Activated CD4-positive, CD25-positive, alpha-beta regulatory T cell treated with anti-CD3 and anti-CD28 coated beads, Interleukin-2, amount 50 U/mL, for 72 hours (primary cell): ENCODE results near the gene PLA1A.

ENCODE experiments used
- DNase-seq: peaks from one replicate; pipeline ENCODE4 v3.0.0; 2021

PLA1A gene

DNA sequence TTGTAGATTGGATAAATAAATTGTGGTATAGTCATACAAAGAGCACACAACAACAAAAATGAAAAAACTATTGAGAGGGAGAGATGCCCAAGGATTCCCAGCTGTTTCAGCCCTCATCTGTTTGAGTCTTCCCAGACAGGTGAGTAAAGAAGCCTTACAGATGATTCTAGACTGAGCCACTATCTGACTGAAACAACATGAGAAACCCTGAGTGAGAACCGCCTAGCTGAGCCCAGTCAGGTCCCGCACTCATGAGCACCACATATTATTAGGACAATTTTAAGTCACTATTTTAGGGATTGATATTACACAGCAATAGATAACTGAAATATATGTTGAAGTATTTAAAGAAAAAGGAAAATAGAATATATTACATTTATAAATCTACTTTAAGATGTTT lies 43.7 kb downstream of the PLA1A start:
- DNase-seq: no peak

DNA sequence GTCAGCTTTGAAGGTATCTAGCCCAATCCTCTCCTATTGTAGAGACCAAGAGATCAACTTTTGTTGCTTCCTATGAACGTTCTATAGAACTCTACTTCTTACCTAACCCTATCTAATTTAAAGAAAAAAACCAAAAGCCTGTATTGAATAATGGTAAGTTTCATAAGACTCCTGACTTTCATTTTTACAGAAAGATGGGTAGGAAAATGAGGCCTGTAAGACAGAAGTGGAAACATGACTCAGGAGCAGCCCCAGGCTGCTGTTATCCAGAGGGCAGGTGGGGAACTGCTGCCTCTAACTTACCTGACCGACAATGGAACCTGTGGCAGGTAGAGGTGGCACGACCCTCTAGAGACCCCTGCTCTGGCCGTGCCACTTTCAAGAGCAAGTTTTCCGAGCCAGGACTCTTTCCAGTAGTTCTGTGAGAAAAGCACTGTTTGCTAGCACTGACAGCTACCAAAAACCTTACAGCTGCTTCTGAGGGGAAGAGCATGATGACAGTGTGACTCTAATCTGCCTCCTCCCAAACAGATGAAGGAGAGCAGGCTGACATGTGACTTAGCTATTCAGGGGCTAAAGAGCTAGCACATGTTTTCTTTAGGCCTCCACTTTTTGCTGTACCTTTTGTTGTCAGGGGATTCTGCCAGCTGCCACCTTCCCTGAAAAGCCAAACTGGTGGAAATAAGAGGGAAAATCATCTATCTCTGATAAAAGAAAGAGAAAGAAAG lies 45.2 kb downstream of the PLA1A start:
- no peak for DNase-seq

DNA sequence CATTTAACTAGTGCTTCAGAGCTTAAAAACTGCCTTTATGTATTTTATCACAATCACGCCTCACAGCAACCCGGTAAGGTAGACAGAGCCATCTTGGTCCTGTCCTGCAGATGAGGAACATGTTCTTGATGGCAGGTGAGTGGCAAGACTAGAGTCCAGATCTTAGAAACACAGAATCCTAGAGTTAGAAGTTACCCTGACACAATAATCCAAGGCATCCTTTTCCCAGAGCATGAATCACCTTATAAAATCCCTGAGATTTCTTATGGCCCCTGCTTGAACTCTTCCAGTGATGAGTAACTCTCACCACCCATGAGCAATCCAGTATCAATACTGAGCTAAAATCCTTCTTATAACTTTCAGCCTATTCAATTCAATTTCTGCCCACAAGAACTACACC lies 45.8 kb downstream of the PLA1A start:
- DNase-seq: no peak

DNA sequence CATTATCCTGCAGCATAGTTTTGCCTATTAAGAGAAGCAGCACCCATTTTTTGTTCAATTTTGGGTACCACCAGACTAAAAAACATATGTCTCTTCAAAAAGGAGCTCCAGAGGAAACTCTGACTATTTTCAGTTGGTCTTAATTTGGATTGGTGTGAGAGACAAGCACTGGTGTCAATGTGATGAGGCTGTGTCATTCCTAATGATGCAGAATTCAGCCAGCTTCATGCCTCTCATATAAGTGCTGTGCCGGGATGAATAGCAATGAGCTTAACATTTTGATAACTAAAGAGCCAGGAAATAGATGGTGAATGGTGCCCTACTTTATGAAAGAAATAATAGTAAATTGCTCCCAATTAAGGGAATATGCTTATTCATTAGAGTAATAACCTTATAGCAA lies 46.8 kb downstream of the PLA1A start:
- no peak for DNase-seq

DNA sequence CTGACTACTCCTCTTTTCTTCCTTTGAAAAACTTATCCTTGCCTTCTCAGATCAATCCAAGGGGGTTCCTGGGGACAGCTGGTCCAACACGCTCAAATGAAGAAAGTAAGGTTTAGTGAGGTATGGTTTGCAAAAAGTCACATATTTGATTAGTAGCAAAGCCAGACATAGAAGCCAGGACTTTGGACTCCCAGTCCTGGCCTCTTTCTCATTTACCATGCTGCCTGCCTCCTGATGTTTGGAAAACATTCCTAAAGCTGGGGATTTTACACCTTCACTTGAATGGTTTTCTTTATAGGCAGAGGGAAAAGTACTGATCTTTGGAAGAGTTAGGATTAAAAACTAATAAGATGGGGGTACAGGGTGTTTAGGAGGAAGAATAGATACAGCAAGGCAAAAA lies 48.1 kb downstream of the PLA1A start:
- DNase-seq: no peak

DNA sequence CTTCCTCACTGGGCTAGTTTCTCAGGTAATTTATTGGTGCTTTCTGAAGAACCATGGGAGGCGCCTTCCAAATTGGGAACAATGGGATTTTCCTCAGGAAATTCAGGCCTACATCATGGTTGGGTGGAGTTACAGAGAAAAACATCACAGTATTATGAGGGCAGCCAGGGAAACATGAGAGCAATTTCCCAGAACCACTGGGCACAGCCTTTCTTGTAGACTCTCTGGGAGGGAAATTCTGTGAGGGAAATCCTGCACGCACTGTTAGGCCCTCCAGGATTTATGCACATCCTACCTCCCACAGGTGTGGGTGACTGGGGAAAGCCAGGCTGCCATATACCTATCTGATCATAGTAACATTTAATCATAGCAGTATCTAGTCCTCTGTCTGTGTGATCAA lies 49.5 kb downstream of the PLA1A start:
- no peak for DNase-seq

DNA sequence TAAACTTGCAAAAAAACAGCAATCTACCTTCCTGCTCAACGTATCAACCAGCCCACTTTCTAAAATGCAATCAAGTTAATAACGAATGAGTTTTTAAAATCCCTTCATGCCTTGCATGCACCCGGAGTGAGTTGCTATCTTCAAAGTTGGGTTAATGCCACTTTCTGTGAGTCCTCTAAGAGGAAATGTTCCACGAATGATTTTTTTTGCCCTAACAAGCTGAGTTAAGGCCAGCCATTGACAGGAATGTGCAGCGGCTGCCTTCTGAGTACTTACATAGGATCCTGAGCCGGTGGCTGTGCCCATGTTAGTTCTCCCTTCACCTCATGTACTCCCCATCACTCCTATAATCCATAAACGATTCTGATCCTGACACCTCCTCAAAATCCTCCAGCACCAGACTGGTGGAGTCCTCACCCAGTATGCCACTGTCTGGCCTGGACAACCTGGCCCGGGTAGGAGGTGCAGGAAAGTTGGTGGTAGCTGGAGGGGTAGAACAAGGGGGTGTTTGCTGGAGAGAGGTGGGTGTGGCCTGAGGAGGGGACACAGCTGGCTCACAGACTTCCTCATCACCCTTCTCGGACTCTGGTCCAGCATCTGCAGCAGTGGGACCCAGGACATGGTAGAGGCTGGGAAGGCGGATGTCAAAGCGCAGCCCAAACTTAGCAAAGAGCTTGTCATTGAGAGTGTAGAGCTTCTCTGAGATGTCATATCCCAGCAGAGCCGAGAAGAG lies 50.3 kb downstream of the PLA1A start:
- no peak for DNase-seq

DNA sequence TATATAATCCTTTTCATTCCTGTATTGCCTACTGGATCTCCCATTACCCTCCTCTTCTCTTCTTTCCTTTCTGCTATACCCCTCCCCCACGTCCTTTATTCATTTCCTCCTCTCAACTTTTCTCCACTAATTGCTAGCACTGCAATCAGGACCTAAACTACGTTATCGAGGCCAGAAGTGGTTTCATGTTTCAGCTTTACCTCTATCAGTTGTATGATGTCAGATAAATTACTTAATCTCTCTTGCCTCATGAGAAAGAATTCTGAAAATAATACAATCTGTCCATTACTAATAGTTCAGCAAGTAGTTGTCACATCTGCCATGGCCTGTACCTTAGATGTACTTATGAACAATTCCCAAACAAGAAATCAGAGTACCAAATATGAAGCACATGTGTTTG lies 52.1 kb downstream of the PLA1A start:
- no peak for DNase-seq

DNA sequence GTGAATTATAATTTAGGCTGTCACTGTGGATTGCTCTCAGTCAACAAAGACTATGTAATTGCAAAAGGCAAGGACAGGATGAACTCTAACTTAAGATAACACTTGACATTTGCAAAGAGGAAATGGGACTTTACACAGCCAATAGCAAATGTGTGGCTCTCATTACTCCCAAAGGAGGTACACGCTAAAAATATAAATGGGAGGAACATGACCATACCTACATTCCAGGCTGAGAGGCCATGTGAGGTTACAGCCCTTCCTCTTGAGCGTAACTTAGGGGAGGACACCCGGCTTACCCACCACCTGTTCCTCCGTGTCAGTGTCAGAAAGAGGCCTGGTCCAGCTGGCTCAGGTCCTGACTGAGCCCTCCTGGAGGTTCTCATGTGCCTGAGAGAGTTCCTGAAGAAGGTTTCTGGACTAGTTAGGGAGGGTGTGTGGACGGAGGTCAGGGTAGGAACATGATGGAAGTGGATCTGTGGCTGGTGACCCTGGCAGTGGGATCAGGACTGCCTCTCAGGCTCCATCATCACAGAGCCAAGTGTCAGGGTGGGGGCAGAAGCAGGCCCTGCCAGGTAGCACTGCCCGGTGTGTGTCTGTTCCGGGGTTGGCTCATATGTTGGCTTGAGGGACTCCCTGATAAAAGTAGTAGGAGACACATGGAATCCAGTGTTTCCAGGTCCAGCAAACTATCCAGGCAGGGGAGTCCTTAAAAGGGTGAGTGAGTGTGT lies 54.8 kb downstream of the PLA1A start:
- DNase-seq: no peak

DNA sequence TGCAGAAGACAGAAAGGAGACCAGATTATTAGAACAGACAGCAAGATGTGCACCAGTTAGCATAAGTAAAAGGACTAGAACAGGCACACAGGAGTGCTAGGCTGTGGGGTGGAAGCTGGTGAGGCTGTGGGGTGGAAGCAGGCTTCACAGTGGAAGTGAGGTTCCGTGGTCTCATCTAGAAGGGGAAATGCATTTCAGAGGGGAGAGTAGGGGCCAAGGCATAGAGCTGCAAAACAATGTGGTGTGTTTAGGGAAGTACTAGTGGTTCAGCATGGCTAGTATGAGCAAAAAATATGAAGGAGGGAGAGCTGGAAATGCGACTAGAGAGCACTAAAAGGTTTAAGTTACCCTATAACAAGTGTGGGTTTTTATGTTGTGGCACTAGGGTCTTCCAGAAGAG lies 56.2 kb downstream of the PLA1A start:
- DNase-seq: no peak

DNA sequence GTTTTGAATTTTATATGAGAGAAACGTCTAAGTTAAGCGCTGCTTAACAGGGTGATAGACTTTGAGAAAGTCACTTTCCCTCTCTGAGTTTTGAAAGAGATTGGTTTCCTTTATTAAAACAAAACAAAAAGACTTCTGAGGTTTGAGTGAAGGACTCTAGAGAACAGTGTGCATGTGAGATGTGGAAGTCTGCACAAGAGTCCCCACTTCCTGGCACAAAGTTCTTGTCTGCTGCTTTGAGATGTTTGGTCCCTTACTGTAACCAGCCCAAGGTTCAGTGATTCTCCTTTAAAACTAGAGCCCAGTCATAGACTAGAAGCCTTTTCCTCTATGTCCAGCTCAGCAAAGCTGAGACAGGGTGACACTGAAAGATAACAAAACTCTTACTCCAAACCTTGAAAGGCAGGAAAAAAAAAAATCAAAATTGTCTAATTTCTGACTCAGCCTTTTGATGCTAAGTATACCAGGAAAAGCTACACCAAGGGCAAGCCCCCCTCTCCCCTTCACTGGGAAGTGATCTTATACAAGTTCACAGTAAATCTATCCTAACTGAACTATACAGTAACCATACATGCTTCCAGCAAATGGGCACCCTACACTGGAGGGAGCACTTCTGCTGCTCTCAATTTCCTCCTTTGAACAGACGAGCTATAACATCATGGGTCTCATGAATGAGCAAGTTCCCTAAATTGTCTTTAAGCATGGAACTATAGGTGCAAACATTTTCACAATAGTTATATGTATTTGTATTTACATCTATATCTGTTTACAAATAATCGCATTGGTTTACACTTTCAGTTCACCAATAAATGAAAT lies 60.4 kb downstream of the PLA1A start:
- no peak for DNase-seq

DNA sequence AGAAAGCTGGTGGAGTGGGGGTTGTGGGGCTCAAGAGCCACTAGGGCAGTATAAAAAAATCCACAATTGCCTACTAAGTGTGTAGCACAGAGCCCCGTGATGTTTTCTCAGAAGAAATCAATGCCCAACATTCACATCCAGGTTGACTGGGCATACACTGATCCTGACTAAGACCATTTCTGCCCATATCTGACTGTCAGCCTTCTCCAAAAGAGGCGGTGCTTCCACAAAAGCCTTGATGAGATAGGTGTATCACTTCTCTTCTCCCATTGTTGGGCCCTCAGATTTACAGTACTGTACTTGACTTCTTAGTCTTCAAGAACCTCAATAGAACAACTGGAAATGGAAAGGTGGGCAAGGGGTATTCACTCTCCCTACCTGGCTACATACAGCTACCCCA lies 61.3 kb downstream of the PLA1A start:
- DNase-seq: no peak

DNA sequence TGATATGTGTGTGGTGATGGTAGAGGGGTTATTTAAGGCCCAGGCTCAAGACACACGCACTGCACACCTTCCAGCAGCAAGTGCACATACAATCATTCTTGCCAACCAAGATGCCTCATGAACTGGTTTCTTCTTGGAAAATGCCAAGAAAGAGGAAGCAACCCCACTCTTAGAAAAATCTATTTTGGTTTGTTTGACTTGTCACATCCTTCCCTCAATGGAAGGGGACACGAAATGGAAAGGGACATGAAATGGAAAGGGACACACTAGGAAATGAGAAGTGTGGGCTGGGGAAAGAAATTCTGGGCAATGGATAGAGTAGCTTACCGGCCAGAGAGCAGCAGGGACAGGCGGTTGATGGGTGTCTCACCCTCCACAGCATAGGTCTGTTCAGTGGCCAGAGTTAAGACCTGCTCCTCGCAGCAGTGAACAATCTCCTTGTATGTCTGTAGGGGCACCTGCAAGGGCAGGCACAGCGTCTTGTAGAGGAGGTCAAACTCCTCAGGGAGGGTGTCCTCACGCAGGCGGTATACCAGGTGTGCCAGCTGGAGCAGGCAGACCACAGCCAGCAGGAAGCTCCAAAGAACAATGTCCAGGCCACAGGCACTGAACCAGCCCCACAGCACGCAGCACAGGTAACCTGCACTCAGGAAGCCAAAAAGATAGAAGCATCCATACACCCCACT lies 62.1 kb downstream of the PLA1A start:
- no peak for DNase-seq

DNA sequence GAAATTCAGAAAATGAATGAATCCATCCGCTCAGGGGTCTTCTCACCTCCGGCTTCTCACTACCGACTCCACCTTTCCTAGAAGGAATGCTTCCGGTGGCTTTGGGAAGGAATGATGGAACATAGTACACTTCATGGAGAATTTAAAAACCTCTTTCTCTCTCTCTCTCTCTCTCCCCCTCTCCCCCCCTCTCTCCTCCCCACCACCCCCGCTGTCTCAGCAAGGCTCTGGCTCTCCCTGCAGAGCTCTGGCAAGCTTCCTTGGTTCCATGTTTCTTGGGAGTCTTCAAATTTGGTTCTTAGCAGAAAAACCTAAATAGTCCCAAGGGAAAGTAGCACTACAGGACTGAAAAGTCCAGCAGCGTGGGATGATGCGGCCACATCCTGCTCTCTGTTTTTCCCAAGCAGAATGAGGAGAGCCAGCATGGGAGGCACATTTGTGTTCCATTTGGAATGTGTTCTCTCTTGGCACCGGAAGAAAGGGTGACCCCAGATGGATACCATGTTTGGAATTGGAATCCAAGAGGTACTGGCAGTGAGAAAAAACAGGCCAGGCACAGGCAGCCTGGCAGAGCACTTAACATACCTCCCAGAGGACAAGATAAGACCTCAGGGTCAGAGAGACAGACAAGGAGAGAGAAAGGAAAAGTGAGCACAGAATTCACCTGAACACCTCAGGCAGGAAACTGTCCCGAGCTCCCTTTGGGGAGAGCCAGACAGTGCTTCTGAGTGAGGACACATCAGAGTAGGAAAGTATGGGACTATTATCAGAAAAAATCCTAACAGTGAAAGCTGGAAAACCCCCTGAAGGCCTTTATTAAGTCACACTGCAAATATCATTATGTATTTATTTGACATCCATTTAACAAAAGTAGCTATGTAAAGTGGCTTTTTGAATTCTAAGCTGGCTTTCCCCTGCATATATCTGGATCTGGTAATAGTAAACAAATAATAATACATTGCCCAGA lies 63.1 kb downstream of the PLA1A start, which contains the start of gene POPDC2:
TSS of gene POPDC2 (minus strand) at position 116 of the 967 bp plus-strand sequence. CDS start 166 bp downstream, outside the sequence.
- DNase-seq: no peak

DNA sequence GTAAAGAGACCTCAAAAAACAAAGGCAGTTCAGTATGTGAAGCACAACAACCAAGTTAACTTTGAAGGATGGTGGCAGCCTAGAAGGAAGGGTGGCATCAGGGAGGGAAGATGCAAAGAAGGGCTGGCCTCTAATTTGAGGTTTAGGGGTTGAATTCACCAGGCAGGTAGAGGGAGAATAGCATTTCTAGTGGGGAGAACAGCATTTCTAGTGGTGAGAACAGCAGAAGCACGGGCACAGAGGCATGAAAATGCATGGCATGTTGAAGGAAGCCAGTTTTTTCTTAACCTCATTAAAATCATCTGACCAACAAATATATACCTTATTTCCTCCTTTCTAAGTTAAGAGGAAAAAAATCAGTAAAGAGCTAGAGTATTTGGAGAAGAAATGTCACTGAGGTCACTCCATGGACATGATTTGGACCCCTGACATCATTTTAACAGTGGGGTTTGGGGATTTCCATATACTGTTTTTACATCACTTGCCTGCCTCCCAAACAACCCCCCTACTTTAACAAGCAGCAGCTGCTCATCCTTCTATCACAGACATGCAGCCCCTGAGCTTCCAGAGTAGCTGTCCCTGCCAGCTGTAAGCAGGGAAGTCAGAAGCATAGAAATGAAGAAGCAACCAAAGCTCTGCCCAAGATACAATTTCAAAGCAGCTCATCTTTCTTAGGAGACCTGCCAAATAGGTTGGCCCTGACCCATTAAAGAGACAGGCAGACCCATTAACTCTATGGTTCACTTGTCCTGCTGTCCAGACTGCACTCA lies 65.1 kb downstream of the PLA1A start:
- DNase-seq: no peak

DNA sequence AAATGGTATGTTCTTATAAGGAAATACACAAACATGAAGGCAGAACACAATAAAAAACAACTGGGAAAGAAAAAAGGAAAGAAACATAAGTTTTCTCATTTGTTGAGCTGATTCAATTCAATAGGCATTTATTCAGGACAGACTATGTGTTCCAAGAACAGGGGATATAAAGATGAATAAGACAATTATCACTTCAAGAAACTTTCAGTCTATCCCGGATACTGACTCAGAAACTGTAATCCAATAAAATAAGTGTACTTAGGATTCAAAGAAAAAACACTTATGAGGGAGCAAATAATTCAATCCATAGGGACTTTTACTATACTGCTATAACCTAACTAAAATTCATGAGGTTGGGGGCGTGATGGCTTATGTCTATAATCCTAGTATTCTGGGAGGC lies 66.2 kb downstream of the PLA1A start:
- no peak for DNase-seq

DNA sequence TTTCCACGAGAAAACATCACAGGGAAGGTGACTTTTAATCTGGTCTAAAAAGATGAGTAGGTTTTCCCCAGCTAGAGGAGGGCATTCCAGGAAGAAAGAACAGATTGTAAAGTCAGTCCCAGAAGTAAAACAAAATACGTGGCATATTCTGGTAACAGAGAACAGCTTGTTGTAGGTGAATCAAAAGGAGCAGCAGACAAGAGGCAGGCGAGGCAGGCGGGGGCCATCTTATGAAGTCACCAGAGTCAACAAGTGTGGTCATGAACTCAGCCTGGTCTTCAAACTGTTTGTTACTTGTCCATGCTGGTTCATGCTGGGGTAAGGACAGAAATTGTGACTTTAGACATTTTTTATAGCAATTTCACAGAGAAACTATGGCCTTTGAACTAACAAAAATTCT lies 66.7 kb downstream of the PLA1A start:
- no peak for DNase-seq

DNA sequence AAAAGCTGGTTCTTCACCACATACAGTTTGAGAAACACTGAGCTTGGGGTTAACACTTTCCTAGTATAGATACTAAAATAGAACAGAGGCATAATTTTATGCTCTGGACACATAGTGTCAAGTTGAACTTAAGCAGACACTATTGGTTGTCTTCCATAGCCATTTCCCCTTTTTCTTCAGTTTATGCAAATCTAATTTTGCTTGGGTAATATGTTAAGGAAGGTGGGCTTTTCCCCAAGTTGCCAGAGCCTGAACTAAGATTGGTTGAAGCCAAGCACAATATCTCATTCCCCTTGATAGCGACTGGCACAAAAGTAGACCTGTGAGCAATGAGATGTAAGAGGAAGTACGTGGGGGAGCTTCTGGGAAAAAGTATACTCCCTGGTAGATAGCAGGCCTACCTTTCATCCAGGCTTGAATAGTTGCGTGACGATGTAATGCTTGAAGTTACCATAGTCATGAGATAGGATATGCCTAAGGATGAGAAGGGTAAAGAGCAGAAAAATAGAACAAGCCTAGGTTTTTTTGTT lies 67.2 kb downstream of the PLA1A start:
- DNase-seq: no peak

DNA sequence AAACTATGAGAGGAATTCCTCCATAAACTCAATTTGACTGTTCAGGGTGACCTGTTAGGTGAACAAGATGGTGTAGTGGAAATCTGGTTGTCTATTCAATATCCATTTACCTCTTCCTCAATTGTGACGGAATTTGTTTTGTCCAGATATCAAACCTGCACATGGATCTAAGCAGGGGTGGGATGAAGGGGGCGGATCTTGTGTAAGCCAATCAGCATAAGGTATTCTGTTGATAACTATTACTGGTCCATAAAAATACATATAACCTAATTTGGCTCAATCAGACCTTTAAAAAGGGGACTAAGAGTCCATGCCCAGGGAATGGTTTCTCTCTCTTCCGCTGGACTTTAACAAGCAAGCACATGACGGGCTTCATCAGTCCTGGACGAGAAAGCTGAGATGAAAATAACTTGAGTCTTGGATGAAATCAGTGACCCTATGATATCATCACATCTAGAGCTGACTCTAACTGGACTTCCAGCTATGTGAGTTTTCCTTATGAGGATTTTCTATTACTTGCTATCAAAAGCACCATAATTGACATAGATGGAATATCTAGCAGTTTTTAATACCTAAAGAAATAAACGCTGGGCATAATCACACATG lies 68.4 kb downstream of the PLA1A start:
- no peak for DNase-seq
